ENCODE measurements around the gene PDE4B.

Gene PDE4B

GRCh38 chr1:66271216-66271903 is 478.7 kb downstream of the PDE4B start:
- H3K36me3 ChIP-seq (replicated peaks): no peaks in the 10 kb centered on the region
- no peak overlapping the region for H3K4me3 ChIP-seq (ENCODE audit: low read depth, low read length)
- in situ Hi-C loops (cut with HindIII; ENCODE audit: low pct_ligation_motif_present, low sequenced_read_pairs): no loop called here
- H3K27ac ChIP-seq: peak overlapping the region; percentile 90
- peak; percentile 99 for DNase-seq
- H3K27me3 ChIP-seq (replicated peaks): no peaks in the 10 kb centered on the region
- TF ChIP-seq CTCF (IDR thresholded peaks at IDR 0.05; ENCODE audit: low read depth, low read length, missing control alignments): no peak

DNA sequence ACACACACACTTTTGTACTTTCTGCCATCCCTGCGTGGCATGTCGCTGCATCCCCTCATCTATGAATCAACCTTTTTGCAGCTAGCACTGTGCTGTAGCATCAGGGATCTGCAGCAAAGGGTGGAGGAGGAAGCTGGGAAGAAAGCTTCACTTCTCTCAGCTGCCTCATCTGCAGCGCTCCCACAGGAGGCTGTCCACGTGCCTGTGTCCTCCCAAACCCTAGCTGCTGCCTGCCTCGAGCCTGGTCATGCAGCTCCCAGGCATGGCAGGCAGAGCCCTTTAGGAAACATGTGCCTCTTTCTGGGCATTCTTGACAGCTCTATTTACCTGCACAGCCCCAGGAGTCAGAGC is 479.2 kb downstream of the PDE4B start:
- TF ChIP-seq CTCF (IDR thresholded peaks at IDR 0.05; ENCODE audit: low read depth, low read length, missing control alignments): no peak
- DNase-seq: peak; percentile 34
- no peaks in the 10 kb centered on the region for H3K36me3 ChIP-seq (replicated peaks)
- H3K27ac ChIP-seq: peak overlapping the region; percentile 90
- in situ Hi-C loops (cut with HindIII; ENCODE audit: low pct_ligation_motif_present, low sequenced_read_pairs): no loop called here
- no peak overlapping the region for H3K4me3 ChIP-seq (ENCODE audit: low read depth, low read length)
- no peaks in the 10 kb centered on the region for H3K27me3 ChIP-seq (replicated peaks)

DNA sequence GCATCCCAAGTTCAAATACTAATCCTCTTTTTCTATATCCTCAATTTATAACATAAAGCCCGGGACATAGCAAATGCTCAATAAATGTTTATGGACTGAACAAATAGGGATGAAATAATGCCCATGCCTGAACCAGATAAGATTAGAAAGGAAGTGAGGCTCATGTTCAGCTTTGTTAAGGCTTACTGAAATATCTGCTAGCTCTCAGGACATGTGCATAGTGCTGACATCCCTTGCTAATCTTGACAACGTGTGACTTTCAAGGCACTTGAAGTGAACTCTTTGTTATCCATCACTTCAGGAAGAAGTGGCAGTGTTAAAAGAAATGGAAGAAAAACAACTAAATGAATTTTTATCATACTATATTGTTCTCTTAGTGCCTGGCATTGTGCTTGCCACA is 481.0 kb downstream of the PDE4B start:
- H3K27me3 ChIP-seq (replicated peaks): no peaks in the 10 kb centered on the region
- no peak for DNase-seq
- no peak for TF ChIP-seq CTCF (IDR thresholded peaks at IDR 0.05; ENCODE audit: low read depth, low read length, missing control alignments)
- H3K36me3 ChIP-seq (replicated peaks): no peaks in the 10 kb centered on the region
- no peak overlapping the region for H3K27ac ChIP-seq
- in situ Hi-C loops (cut with HindIII; ENCODE audit: low pct_ligation_motif_present, low sequenced_read_pairs): no loop called here
- H3K4me3 ChIP-seq (ENCODE audit: low read depth, low read length): no peak overlapping the region

DNA sequence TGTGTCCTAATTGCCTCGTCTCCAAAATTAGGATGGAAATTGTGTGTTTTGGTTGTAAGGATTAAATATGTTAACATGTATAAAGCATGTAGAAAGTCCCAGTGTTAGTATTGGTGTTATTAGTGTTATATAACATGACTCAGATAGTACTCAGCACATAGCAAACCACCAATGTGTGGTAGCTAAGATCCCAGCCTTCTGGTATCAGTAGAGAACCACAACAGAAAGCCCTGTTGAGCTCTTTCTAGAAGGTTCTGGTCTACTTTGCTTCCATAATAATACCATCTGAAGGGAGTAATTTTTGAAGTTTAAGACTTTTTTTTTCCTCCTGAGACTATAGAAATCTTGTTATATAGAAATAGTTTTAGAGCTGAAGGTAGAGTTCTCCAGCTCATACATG is 481.9 kb downstream of the PDE4B start:
- no peaks in the 10 kb centered on the region for H3K36me3 ChIP-seq (replicated peaks)
- peak; percentile 50 for DNase-seq
- in situ Hi-C loops (cut with HindIII; ENCODE audit: low pct_ligation_motif_present, low sequenced_read_pairs): no loop called here
- no peaks in the 10 kb centered on the region for H3K27me3 ChIP-seq (replicated peaks)
- no peak for TF ChIP-seq CTCF (IDR thresholded peaks at IDR 0.05; ENCODE audit: low read depth, low read length, missing control alignments)
- H3K27ac ChIP-seq: no peak overlapping the region
- no peak overlapping the region for H3K4me3 ChIP-seq (ENCODE audit: low read depth, low read length)

DNA sequence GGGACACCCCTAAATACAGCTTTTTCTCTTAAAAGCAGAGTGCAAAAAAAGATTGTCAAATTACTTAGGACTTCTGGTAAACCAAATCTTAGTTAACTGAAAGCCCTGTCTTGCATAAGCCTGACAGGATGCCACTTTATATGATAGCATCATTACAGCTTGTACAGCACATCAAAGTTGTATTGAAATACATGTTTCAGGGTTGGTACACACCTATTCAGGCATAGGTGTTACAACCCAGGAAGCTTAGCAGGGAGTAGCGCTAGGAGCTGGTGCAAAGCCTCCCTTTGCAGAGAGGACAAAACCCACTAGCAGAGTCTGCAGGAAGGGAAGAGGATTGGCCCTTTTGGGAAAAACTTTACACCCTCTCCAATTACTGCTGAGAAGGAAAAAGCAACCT is 482.4 kb downstream of the PDE4B start:
- Histone ChIP-seq H3K27ac (no peak overlapping the region), H3K36me3 (replicated peaks) (no peaks in the 10 kb centered on the region), H3K4me3 (ENCODE audit: low read depth, low read length) (no peak overlapping the region), H3K27me3 (replicated peaks) (no peaks in the 10 kb centered on the region)
- no peak for TF ChIP-seq CTCF (IDR thresholded peaks at IDR 0.05; ENCODE audit: low read depth, low read length, missing control alignments)
- no peak for DNase-seq
- in situ Hi-C loops (cut with HindIII; ENCODE audit: low pct_ligation_motif_present, low sequenced_read_pairs): no loop called here

GRCh38 chr1:66275601-66276023 is 482.9 kb downstream of the PDE4B start:
- Histone ChIP-seq H3K27me3 (replicated peaks) (no peaks in the 10 kb centered on the region), H3K36me3 (replicated peaks) (no peaks in the 10 kb centered on the region), H3K4me3 (ENCODE audit: low read depth, low read length) (no peak overlapping the region), H3K27ac (no peak overlapping the region)
- no peak for DNase-seq
- no peak for TF ChIP-seq CTCF (IDR thresholded peaks at IDR 0.05; ENCODE audit: low read depth, low read length, missing control alignments)
- in situ Hi-C loops (cut with HindIII; ENCODE audit: low pct_ligation_motif_present, low sequenced_read_pairs): no loop called here
